HepG2 (cell line): ENCODE results near the gene SCGB2B2. TPM values are rescaled to one million over a fixed set of nuclear protein-coding genes. Genes with fewer than 3 reads are reported as not detected.

ENCODE experiments used
- ATAC-seq: fragments of 200-7000 bp; cut with Tn5 transposase; 3 replicates; pipeline ENCODE4 v1.9.1; 2020; ENCODE audit warnings: mild to moderate bottlenecking, moderate library complexity
- BruUV-seq: library from RNA; stranded (reverse); fragments of 400-500 nt; replicated peaks from 2 replicates; lab custom pipeline; 2021; lab: Mats Ljungman, UMichigan
- CTCF ChIA-PET: fragments of 300-600 bp; formaldehyde crosslinking; extraction: SDS; loops from one replicate; lab custom pipeline; 2021; ENCODE audit warnings: low total read pairs, inconsistent platforms, low intra/inter-chr PET ratio; lab: Yijun Ruan, JAX
- POLR2A ChIA-PET: fragments of 350-600 bp; sonication (Branson Sonifier 250); formaldehyde crosslinking; loops from one replicate; lab custom pipeline; 2020; ENCODE audit warnings: antibody characterized with exemption, inconsistent platforms; lab: Yijun Ruan, JAX
- DNase-seq: peaks from one replicate; pipeline ENCODE4 v3.0.0-alpha.2; 2015; ENCODE audit warnings: low spot score
- FAIRE-seq: peaks from 3 replicates; lab custom pipeline; 2011; peaks lifted over from hg19 to GRCh38; lab: Jason Lieb, UNC
- H2AFZ ChIP-seq: one replicate; pipeline ENCODE4 v1.6.1; 2011; ENCODE audit warnings: low read length, inconsistent platforms
- H3K27ac ChIP-seq: fragments of 300-600 bp; 3 replicates; pipeline ENCODE4 v1.8.0; 2011; ENCODE audit warnings: mixed run types, mild to moderate bottlenecking, mixed read lengths, low read length, inconsistent platforms; ENCODE audit not compliant: insufficient read depth; ENCODE audit errors: extremely low read length
- H3K27me3 ChIP-seq, 2 experiments: fragments of 200-600 bp in 1 of 2; 2 replicates in 1 of 2; 3 replicates in 1 of 2; pipeline versions ENCODE4 v1.6.0 to v1.8.0; 2011; ENCODE audit warnings: low read length in 2 of 2, mild to moderate bottlenecking in 2 of 2, moderate library complexity in 2 of 2, inconsistent platforms in 1 of 2; ENCODE audit not compliant: insufficient read depth in 2 of 2, control insufficient read depth in 1 of 2
- H3K36me3 ChIP-seq, 2 experiments: fragments of 200-600 bp in 1 of 2; replicated peaks in 1 of 2; 2 replicates in 1 of 2; 3 replicates in 1 of 2; pipeline versions ENCODE4 v1.5.1 to v1.8.0; 2011; ENCODE audit warnings: low read length in 2 of 2, inconsistent platforms in 1 of 2; ENCODE audit not compliant: insufficient read depth in 2 of 2, control insufficient read depth in 1 of 2
- H3K4me1 ChIP-seq: 2 replicates; pipeline ENCODE4 v1.5.1; 2012; ENCODE audit warnings: low read length, inconsistent platforms; ENCODE audit not compliant: insufficient read depth
- H3K4me2 ChIP-seq: 2 replicates; pipeline ENCODE4 v1.6.0; 2011; ENCODE audit warnings: low read depth, low read length, inconsistent platforms
- H3K4me3 ChIP-seq, 3 experiments: fragments of 200-600 bp in 1 of 3; sonication (generic), shearing (Covaris generic) in 1 of 3; replicated peaks in 1 of 3; 2 replicates each; pipeline ENCODE4 v1.5.1; 2011 to 2016; ENCODE audit warnings: low read length in 3 of 3, inconsistent platforms in 2 of 3, low read depth in 2 of 3, mild to moderate bottlenecking in 2 of 3, control low read depth in 1 of 3, mixed read lengths in 1 of 3; ENCODE audit not compliant: insufficient read depth in 1 of 3
- H3K79me2 ChIP-seq: one replicate; pipeline ENCODE4 v1.6.1; 2011; ENCODE audit warnings: low read length, inconsistent platforms; ENCODE audit not compliant: insufficient read depth
- H3K9ac ChIP-seq: 2 replicates; pipeline ENCODE4 v1.6.0; 2011; ENCODE audit warnings: mild to moderate bottlenecking, low read depth, low read length, inconsistent platforms; ENCODE audit not compliant: insufficient read depth
- H3K9me3 ChIP-seq: 2 replicates; pipeline ENCODE4 v1.5.1; 2012; ENCODE audit warnings: mild to moderate bottlenecking, low read length
- H4K20me1 ChIP-seq: 2 replicates; pipeline ENCODE4 v1.6.0; 2011; ENCODE audit warnings: inconsistent platforms, mild to moderate bottlenecking, low read length, moderate library complexity; ENCODE audit not compliant: insufficient read depth
- FOXP1 ChIP-seq, 2 experiments: fragments of 450-650 bp in 1 of 2; IDR thresholded peaks; 2 replicates each; pipeline ENCODE4 v1.6.1; 2017 to 2018; ENCODE audit warnings: antibody characterized with exemption in 1 of 2
- NR3C1 ChIP-seq: sonication (generic); formaldehyde crosslinking; IDR thresholded peaks from 2 replicates; pipeline ENCODE4 v1.4.0; 2020; ENCODE audit warnings: missing genetic modification reagents
- PHF8 ChIP-seq: sonication (generic); formaldehyde crosslinking; IDR thresholded peaks from 2 replicates; pipeline ENCODE4 v1.5.0; 2020; ENCODE audit warnings: missing genetic modification reagents
- SIX1 ChIP-seq: sonication (generic); formaldehyde crosslinking; IDR thresholded peaks from 2 replicates; pipeline ENCODE4 v1.4.0; 2020; ENCODE audit warnings: missing genetic modification reagents, borderline replicate concordance
- ZNF549 ChIP-seq: sonication (generic); formaldehyde crosslinking; IDR thresholded peaks from 2 replicates; pipeline ENCODE4 v1.5.0; 2020; ENCODE audit warnings: missing genetic modification reagents
- ZNF883 ChIP-seq: sonication (generic); formaldehyde crosslinking; IDR thresholded peaks from 2 replicates; pipeline ENCODE4 v1.5.1; 2020; ENCODE audit warnings: mild to moderate bottlenecking, missing genetic modification reagents; ENCODE audit errors: not compliant biosample characterization
- ZSCAN31 ChIP-seq: sonication (generic); formaldehyde crosslinking; IDR thresholded peaks from 2 replicates; pipeline ENCODE4 v1.5.0; 2020; ENCODE audit warnings: low read depth, mild to moderate bottlenecking, missing genetic modification reagents
- WGBS: methylation state at CpG from one replicate; pipeline ENCODE4 v1.1.6; 2017; ENCODE audit warnings: low lambda C conversion rate; 5-methylcytosine and 5-hydroxymethylcytosine counted together
- in situ Hi-C: cut with HindIII; loops from 2 replicates; pipeline ENCODE4 v1.10.0; 2017; ENCODE audit warnings: low pct_unique_long_range_greater_than_20kb; ENCODE audit not compliant: extremely low pct_ligation_motif_present
- intact Hi-C: fragments of 100-400 bp; cut with micrococcal nuclease; formaldehyde crosslinking; loops from one replicate; pipeline ENCODE4 v1.10.0; 2022; ENCODE audit not compliant: unreplicated experiment
- polyA plus RNA-seq, 8 experiments: library from polyadenylated mRNA; depleted of rRNA in 3 of 8; stranded (reverse) in 7 of 8; unstranded in 1 of 8; fragments of >200 nt; fragmentation: Illumina TruSeq in 4 of 8; extraction: Trizol in 4 of 8; gene quantifications; 2 replicates each; pipeline versions ENCODE4 v1.2.1 to v1.2.3, GENCODE V29; 2011 to 2016; ENCODE audit warnings: low read depth in 4 of 8, missing spikeins in 1 of 8, mixed read lengths in 1 of 8; ENCODE audit not compliant: insufficient read depth in 1 of 8
- total RNA-seq, 5 experiments: library from RNA; depleted of rRNA; stranded (reverse); fragments of >200 nt; fragmentation: Illumina TruSeq; extraction: Trizol; gene quantifications; 2 replicates each; pipeline ENCODE4 v1.2.3, GENCODE V29; 2016; ENCODE audit warnings: low read depth in 1 of 5
- TF ChIP-seq, protein P1 (sequence below): sonication (generic); formaldehyde crosslinking; IDR thresholded peaks from 2 replicates; pipeline ENCODE4 v1.4.0; 2020; ENCODE audit warnings: missing genetic modification reagents, borderline replicate concordance
- TF ChIP-seq, protein P2 (sequence below): sonication (generic); formaldehyde crosslinking; conservative IDR thresholded peaks from 2 replicates; pipeline ENCODE4 v1.8.1; 2023; ENCODE audit warnings: missing genetic modification reagents
- TF ChIP-seq, protein P3 (sequence below): IDR thresholded peaks from 2 replicates; pipeline ENCODE4 v1.6.1; 2018; ENCODE audit warnings: missing genetic modification reagents, mild to moderate bottlenecking, missing compliant biosample characterization
- TF ChIP-seq, protein P4 (sequence below): sonication (generic); formaldehyde crosslinking; IDR thresholded peaks from 2 replicates; pipeline ENCODE4 v1.4.0; 2020; ENCODE audit warnings: missing genetic modification reagents

The SCGB2B2 gene
- total and polyA plus RNA-seq, 2 of the 13 experiments (the other 11 are each of a cell fraction or from before 2014, with no cell fraction given) = 0.03 TPM; not detected in 1

DNA sequence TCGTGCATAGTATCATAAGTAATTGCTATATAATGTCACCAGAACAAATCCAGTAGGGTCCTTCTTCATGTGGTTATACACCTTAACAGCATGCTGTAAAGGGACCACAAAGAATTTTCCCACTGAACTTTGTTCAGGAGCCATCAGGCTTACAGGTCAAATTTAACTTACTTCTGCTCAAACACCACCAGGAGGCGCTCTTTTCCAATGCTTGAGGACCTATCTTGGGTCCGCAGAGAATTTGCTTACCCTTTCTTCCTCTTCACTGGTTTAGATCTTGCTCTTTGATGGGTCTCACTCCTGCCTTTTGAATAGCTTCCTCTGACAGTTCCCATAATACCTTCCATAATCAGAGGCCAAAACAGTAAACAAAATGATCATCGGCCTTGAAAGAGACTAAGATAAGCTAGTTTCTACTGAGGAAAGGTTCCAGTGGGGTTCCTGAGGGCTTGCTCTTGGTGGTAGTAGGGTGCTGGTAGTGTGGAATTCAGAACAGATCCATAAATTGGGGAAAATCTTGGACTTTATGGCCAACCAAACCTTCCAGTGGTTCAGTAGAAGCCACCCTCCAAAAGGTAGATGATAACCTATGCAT lies 37.4 kb downstream of the SCGB2B2 start (continued):
- TF ChIP-seq, protein P1, sequence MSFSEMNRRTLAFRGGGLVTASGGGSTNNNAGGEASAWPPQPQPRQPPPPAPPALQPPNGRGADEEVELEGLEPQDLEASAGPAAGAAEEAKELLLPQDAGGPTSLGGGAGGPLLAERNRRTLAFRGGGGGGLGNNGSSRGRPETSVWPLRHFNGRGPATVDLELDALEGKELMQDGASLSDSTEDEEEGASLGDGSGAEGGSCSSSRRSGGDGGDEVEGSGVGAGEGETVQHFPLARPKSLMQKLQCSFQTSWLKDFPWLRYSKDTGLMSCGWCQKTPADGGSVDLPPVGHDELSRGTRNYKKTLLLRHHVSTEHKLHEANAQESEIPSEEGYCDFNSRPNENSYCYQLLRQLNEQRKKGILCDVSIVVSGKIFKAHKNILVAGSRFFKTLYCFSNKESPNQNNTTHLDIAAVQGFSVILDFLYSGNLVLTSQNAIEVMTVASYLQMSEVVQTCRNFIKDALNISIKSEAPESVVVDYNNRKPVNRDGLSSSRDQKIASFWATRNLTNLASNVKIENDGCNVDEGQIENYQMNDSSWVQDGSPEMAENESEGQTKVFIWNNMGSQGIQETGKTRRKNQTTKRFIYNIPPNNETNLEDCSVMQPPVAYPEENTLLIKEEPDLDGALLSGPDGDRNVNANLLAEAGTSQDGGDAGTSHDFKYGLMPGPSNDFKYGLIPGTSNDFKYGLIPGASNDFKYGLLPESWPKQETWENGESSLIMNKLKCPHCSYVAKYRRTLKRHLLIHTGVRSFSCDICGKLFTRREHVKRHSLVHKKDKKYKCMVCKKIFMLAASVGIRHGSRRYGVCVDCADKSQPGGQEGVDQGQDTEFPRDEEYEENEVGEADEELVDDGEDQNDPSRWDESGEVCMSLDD (CRISPR knock-in tag) = no peak
- no peak for TF ChIP-seq ZNF549 (CRISPR knock-in tag)
- TF ChIP-seq ZNF883 = no peak
- no peak for TF ChIP-seq ZSCAN31
- TF ChIP-seq SIX1 (CRISPR knock-in tag) = no peak
- TF ChIP-seq NR3C1 (CRISPR knock-in tag) = no peak
- TF ChIP-seq PHF8 (CRISPR knock-in tag) = no peak
- TF ChIP-seq, protein P2, sequence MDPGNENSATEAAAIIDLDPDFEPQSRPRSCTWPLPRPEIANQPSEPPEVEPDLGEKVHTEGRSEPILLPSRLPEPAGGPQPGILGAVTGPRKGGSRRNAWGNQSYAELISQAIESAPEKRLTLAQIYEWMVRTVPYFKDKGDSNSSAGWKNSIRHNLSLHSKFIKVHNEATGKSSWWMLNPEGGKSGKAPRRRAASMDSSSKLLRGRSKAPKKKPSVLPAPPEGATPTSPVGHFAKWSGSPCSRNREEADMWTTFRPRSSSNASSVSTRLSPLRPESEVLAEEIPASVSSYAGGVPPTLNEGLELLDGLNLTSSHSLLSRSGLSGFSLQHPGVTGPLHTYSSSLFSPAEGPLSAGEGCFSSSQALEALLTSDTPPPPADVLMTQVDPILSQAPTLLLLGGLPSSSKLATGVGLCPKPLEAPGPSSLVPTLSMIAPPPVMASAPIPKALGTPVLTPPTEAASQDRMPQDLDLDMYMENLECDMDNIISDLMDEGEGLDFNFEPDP (CRISPR knock-in tag) = no peak
- TF ChIP-seq, all 625 proteins: peak for 10

DNA sequence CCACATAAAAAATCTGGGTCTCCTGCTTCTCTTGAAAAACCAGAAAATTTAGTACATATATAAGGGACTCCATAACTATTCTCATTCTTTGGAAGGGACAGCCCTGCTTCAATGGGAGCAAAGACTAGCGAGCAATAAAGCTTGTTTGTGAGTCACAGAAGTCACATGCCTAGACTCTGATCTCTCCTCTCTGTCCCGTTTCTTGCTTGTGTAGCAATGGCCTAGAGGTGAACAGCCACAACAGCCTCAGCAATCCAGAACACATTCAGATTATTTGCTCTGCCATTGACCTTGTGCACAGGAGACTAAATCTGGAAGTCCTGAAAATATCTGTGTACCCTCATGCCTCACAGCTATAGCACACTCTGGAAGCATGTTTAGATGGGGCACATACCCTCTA lies 43.2 kb downstream of the SCGB2B2 start:
- no peaks in the 10 kb centered on the region for H3K27me3 ChIP-seq
- intact Hi-C loops = no loop called here
- H4K20me1 ChIP-seq = no peaks in the 10 kb centered on the region
- ChIA-PET CTCF (no interaction called here), POLR2A (interaction anchor here (0.6 kb wide), 1 partner anchor 132 kb away, joined by 3 read pairs; no protein-coding TSS in a partner anchor)
- H2AFZ ChIP-seq = no peak overlapping the region
- ATAC-seq (peak; percentile 96), FAIRE-seq (peak; percentile 46), DNase-seq (peak; percentile 67)
- no peaks in the 10 kb centered on the region for H3K36me3 ChIP-seq
- in situ Hi-C loops = no loop called here
- H3K4me3 ChIP-seq = no peak overlapping the region
- no peaks in the 10 kb centered on the region for H3K79me2 ChIP-seq
- H3K4me2 ChIP-seq = peak overlapping the region; percentile 9; the same call in 1 of the 2 replicates
- no TSS peak for BruUV-seq
- H3K27ac ChIP-seq = no peak overlapping the region
- 0% methylated on average over 1 of the region's 2 CpGs for WGBS
- H3K4me1 ChIP-seq = peaks cover 15% of the 10 kb centered on the region
- H3K9ac ChIP-seq = no peak overlapping the region
- no peaks in the 10 kb centered on the region for H3K9me3 ChIP-seq
- TF ChIP-seq, protein P3, sequence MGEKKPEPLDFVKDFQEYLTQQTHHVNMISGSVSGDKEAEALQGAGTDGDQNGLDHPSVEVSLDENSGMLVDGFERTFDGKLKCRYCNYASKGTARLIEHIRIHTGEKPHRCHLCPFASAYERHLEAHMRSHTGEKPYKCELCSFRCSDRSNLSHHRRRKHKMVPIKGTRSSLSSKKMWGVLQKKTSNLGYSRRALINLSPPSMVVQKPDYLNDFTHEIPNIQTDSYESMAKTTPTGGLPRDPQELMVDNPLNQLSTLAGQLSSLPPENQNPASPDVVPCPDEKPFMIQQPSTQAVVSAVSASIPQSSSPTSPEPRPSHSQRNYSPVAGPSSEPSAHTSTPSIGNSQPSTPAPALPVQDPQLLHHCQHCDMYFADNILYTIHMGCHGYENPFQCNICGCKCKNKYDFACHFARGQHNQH (CRISPR knock-in tag) = peak; percentile 40; the same call in 1 of the 2 replicates
- TF ChIP-seq, protein P4, sequence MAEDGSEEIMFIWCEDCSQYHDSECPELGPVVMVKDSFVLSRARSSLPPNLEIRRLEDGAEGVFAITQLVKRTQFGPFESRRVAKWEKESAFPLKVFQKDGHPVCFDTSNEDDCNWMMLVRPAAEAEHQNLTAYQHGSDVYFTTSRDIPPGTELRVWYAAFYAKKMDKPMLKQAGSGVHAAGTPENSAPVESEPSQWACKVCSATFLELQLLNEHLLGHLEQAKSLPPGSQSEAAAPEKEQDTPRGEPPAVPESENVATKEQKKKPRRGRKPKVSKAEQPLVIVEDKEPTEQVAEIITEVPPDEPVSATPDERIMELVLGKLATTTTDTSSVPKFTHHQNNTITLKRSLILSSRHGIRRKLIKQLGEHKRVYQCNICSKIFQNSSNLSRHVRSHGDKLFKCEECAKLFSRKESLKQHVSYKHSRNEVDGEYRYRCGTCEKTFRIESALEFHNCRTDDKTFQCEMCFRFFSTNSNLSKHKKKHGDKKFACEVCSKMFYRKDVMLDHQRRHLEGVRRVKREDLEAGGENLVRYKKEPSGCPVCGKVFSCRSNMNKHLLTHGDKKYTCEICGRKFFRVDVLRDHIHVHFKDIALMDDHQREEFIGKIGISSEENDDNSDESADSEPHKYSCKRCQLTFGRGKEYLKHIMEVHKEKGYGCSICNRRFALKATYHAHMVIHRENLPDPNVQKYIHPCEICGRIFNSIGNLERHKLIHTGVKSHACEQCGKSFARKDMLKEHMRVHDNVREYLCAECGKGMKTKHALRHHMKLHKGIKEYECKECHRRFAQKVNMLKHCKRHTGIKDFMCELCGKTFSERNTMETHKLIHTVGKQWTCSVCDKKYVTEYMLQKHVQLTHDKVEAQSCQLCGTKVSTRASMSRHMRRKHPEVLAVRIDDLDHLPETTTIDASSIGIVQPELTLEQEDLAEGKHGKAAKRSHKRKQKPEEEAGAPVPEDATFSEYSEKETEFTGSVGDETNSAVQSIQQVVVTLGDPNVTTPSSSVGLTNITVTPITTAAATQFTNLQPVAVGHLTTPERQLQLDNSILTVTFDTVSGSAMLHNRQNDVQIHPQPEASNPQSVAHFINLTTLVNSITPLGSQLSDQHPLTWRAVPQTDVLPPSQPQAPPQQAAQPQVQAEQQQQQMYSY (CRISPR knock-in tag) = no peak
- TF ChIP-seq FOXP1 (IDR thresholded peaks at IDR 0.05) (no peak), FOXP1 (CRISPR knock-in tag; IDR thresholded peaks at IDR 0.05) (peak; percentile 64; the same call in 1 of the 2 replicates)
